HG02885 (cell line): ENCODE results near the gene EEFSEC.

ENCODE experiments used
- ATAC-seq: cut with Tn5 transposase; IDR thresholded peaks from one replicate; pipeline ENCODE4 v1.9.1; 2021; ENCODE audit warnings: mild to moderate bottlenecking; ENCODE audit not compliant: unreplicated experiment, poor library complexity

The EEFSEC gene

GRCh38 chr3:128180913-128181312, 27.6 kb downstream of the EEFSEC start:
- no peak for ATAC-seq

GRCh38 chr3:128182656-128183055, 29.4 kb downstream of the EEFSEC start:
- ATAC-seq = no peak

- no peak for ATAC-seq
Measured at GRCh38 chr3:128185630-128186447, 32.6 kb downstream of the EEFSEC start.

- ATAC-seq = no peak
Measured at GRCh38 chr3:128187495-128187894, 34.2 kb downstream of the EEFSEC start.

GRCh38 chr3:128188326-128188725, 35.0 kb downstream of the EEFSEC start:
- no peak for ATAC-seq

- no peak for ATAC-seq
Measured at GRCh38 chr3:128188956-128189355, 35.7 kb downstream of the EEFSEC start.

GRCh38 chr3:128190501-128190900, 37.2 kb downstream of the EEFSEC start:
- ATAC-seq = no peak

- ATAC-seq = no peak
Measured at GRCh38 chr3:128192131-128192530, 38.9 kb downstream of the EEFSEC start.

GRCh38 chr3:128193168-128193567, 39.9 kb downstream of the EEFSEC start:
- no peak for ATAC-seq

- ATAC-seq = no peak
Measured at GRCh38 chr3:128194843-128195242, 41.6 kb downstream of the EEFSEC start.

- ATAC-seq = no peak
Measured at GRCh38 chr3:128195369-128195768, 42.1 kb downstream of the EEFSEC start.

GRCh38 chr3:128195802-128196201, 42.5 kb downstream of the EEFSEC start:
- ATAC-seq = no peak

GRCh38 chr3:128196647-128197046, 43.4 kb downstream of the EEFSEC start:
- ATAC-seq = no peak

GRCh38 chr3:128197855-128198254, 44.6 kb downstream of the EEFSEC start:
- no peak for ATAC-seq

GRCh38 chr3:128198313-128198712, 45.0 kb downstream of the EEFSEC start:
- no peak for ATAC-seq

- ATAC-seq = no peak
Measured at GRCh38 chr3:128199110-128199509, 45.8 kb downstream of the EEFSEC start.

GRCh38 chr3:128201158-128201755, 48.0 kb downstream of the EEFSEC start:
- ATAC-seq = no peak

GRCh38 chr3:128203169-128203568, 49.9 kb downstream of the EEFSEC start:
- ATAC-seq = no peak

- ATAC-seq = no peak
Measured at GRCh38 chr3:128205558-128206145, 52.4 kb downstream of the EEFSEC start.

- ATAC-seq = no peak
Measured at GRCh38 chr3:128207951-128208350, 54.7 kb downstream of the EEFSEC start.

- ATAC-seq = no peak
Measured at GRCh38 chr3:128210711-128211110, 57.4 kb downstream of the EEFSEC start.

GRCh38 chr3:128214056-128214455, 60.8 kb downstream of the EEFSEC start:
- ATAC-seq = no peak
